ENCODE measurements around the gene DENND1C. TPM values are rescaled to one million over a fixed set of nuclear protein-coding genes. Genes with fewer than 3 reads are reported as not detected.

Gene DENND1C
- total and polyA plus RNA-seq, 2 of the 8 experiments (the other 6 are each of a cell fraction or from before 2014, with no cell fraction given): 3.6 to 4.0 TPM

DNA sequence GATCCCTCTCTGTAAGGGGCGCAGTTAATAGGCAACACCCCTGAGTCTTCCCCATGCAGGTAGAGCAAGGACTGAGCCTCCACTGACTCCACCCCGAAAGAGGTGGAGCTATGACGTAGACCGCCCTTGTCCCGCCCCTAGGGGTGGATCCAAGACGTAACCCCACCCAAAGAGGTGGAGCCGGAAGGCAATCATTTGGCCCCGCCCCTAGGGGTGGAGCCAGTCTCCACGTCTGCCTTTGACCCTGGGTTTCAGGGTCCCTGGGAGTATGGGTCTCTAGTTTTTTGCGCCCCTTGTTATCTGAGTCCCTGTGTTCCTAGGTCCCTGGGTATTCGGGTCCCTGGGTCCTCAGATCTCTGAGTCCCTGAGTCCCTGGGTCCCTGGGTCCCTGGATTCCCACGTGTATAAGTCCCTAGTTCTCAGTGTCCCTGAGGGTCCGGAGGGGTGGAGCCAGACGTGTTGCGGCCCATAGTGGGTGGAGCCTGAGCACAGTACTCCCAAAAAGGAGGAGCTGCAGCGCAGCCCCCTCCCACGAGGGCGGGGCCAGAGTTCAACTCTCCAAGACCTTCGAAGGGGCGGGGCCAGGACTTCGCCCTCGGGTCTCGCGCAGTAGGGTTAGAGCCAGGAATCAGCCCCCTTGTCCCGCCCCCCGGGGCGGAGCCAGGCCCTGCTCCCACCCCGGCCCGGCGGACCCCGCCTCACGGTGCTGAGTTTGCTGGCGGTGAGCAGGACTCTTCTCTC lies 5.3 kb downstream of the DENND1C start (continued):
- TF ChIP-seq, protein P1, sequence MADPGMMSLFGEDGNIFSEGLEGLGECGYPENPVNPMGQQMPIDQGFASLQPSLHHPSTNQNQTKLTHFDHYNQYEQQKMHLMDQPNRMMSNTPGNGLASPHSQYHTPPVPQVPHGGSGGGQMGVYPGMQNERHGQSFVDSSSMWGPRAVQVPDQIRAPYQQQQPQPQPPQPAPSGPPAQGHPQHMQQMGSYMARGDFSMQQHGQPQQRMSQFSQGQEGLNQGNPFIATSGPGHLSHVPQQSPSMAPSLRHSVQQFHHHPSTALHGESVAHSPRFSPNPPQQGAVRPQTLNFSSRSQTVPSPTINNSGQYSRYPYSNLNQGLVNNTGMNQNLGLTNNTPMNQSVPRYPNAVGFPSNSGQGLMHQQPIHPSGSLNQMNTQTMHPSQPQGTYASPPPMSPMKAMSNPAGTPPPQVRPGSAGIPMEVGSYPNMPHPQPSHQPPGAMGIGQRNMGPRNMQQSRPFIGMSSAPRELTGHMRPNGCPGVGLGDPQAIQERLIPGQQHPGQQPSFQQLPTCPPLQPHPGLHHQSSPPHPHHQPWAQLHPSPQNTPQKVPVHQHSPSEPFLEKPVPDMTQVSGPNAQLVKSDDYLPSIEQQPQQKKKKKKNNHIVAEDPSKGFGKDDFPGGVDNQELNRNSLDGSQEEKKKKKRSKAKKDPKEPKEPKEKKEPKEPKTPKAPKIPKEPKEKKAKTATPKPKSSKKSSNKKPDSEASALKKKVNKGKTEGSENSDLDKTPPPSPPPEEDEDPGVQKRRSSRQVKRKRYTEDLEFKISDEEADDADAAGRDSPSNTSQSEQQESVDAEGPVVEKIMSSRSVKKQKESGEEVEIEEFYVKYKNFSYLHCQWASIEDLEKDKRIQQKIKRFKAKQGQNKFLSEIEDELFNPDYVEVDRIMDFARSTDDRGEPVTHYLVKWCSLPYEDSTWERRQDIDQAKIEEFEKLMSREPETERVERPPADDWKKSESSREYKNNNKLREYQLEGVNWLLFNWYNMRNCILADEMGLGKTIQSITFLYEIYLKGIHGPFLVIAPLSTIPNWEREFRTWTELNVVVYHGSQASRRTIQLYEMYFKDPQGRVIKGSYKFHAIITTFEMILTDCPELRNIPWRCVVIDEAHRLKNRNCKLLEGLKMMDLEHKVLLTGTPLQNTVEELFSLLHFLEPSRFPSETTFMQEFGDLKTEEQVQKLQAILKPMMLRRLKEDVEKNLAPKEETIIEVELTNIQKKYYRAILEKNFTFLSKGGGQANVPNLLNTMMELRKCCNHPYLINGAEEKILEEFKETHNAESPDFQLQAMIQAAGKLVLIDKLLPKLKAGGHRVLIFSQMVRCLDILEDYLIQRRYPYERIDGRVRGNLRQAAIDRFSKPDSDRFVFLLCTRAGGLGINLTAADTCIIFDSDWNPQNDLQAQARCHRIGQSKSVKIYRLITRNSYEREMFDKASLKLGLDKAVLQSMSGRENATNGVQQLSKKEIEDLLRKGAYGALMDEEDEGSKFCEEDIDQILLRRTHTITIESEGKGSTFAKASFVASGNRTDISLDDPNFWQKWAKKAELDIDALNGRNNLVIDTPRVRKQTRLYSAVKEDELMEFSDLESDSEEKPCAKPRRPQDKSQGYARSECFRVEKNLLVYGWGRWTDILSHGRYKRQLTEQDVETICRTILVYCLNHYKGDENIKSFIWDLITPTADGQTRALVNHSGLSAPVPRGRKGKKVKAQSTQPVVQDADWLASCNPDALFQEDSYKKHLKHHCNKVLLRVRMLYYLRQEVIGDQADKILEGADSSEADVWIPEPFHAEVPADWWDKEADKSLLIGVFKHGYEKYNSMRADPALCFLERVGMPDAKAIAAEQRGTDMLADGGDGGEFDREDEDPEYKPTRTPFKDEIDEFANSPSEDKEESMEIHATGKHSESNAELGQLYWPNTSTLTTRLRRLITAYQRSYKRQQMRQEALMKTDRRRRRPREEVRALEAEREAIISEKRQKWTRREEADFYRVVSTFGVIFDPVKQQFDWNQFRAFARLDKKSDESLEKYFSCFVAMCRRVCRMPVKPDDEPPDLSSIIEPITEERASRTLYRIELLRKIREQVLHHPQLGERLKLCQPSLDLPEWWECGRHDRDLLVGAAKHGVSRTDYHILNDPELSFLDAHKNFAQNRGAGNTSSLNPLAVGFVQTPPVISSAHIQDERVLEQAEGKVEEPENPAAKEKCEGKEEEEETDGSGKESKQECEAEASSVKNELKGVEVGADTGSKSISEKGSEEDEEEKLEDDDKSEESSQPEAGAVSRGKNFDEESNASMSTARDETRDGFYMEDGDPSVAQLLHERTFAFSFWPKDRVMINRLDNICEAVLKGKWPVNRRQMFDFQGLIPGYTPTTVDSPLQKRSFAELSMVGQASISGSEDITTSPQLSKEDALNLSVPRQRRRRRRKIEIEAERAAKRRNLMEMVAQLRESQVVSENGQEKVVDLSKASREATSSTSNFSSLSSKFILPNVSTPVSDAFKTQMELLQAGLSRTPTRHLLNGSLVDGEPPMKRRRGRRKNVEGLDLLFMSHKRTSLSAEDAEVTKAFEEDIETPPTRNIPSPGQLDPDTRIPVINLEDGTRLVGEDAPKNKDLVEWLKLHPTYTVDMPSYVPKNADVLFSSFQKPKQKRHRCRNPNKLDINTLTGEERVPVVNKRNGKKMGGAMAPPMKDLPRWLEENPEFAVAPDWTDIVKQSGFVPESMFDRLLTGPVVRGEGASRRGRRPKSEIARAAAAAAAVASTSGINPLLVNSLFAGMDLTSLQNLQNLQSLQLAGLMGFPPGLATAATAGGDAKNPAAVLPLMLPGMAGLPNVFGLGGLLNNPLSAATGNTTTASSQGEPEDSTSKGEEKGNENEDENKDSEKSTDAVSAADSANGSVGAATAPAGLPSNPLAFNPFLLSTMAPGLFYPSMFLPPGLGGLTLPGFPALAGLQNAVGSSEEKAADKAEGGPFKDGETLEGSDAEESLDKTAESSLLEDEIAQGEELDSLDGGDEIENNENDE (IDR thresholded peaks at IDR 0.05; ENCODE audit: insufficient replicate concordance, low read length): no peak
- TF ChIP-seq CREB1 (IDR thresholded peaks at IDR 0.05) (peak; percentile 74; the same call in 1 of the 2 replicates), ASH2L (IDR thresholded peaks at IDR 0.05; ENCODE audit: low read length) (peak; percentile 3), HDAC6 (IDR thresholded peaks at IDR 0.05; ENCODE audit: low read depth, low read length) (no peak), KDM1A (IDR thresholded peaks at IDR 0.05; ENCODE audit: borderline replicate concordance, low read length) (no peak), BCL11A (IDR thresholded peaks at IDR 0.05; ENCODE audit: low read depth in 2 of 2, low read length in 2 of 2) (no peak), CHD2 (IDR thresholded peaks at IDR 0.05; ENCODE audit: low read length) (peak; percentile 74), SIRT6 (IDR thresholded peaks at IDR 0.05; ENCODE audit: low read length) (no peak), RNF2 (IDR thresholded peaks at IDR 0.05; ENCODE audit: borderline replicate concordance, low read depth, low read length, missing control alignments, poor library complexity, severe bottlenecking) (no peak), TEAD4 (IDR thresholded peaks at IDR 0.05; ENCODE audit: low read depth, low read length) (no peak)
- TF ChIP-seq, protein P2, sequence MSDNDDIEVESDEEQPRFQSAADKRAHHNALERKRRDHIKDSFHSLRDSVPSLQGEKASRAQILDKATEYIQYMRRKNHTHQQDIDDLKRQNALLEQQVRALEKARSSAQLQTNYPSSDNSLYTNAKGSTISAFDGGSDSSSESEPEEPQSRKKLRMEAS (IDR thresholded peaks at IDR 0.05): no peak
